WTC11 (cell line): ENCODE results near the gene PLTP.

Experiments
- CTCF ChIP-seq: fragments of 200-600 bp; IDR thresholded peaks from 2 replicates; pipeline ENCODE4 v1.8.0; 2022; ENCODE audit warnings: antibody characterized with exemption
- ELF4 ChIP-seq: sonication (generic); formaldehyde crosslinking; IDR thresholded peaks from 2 replicates; pipeline ENCODE4 v1.8.1; 2022; ENCODE audit warnings: low read depth, mild to moderate bottlenecking, moderate library complexity, missing genetic modification reagents
- ESRRA ChIP-seq: sonication (generic); formaldehyde crosslinking; IDR thresholded peaks from 2 replicates; pipeline ENCODE4 v1.8.1; 2022; ENCODE audit warnings: mild to moderate bottlenecking, missing genetic modification reagents, borderline replicate concordance
- FOXJ3 ChIP-seq: sonication (generic); formaldehyde crosslinking; IDR thresholded peaks from 2 replicates; pipeline ENCODE4 v1.9.0; 2021; ENCODE audit warnings: missing genetic modification reagents, mild to moderate bottlenecking, borderline replicate concordance
- MYBL2 ChIP-seq: sonication (generic); formaldehyde crosslinking; IDR thresholded peaks from 2 replicates; pipeline ENCODE4 v1.8.1; 2023; ENCODE audit warnings: mild to moderate bottlenecking, moderate library complexity, missing genetic modification reagents
- NFE2L1 ChIP-seq: sonication (generic); formaldehyde crosslinking; IDR thresholded peaks from 2 replicates; pipeline ENCODE4 v1.8.1; 2023; ENCODE audit warnings: missing genetic modification reagents
- PRDM15 ChIP-seq: sonication (generic); formaldehyde crosslinking; IDR thresholded peaks from 2 replicates; pipeline ENCODE4 v1.8.0; 2022; ENCODE audit warnings: missing genetic modification reagents
- SMAD3 ChIP-seq: sonication (generic); formaldehyde crosslinking; IDR thresholded peaks from 2 replicates; pipeline ENCODE4 v1.8.0; 2022; ENCODE audit warnings: missing genetic modification reagents, mild to moderate bottlenecking, borderline replicate concordance
- STAT6 ChIP-seq: sonication (generic); formaldehyde crosslinking; conservative IDR thresholded peaks from 2 replicates; pipeline ENCODE4 v1.8.1; 2023; ENCODE audit warnings: mild to moderate bottlenecking, low read depth, missing genetic modification reagents, moderate library complexity
- TEAD1 ChIP-seq: sonication (generic); formaldehyde crosslinking; IDR thresholded peaks from 2 replicates; pipeline ENCODE4 v1.8.0; 2022; ENCODE audit warnings: mild to moderate bottlenecking, missing genetic modification reagents
- ZNF317 ChIP-seq: sonication (generic); formaldehyde crosslinking; IDR thresholded peaks from 2 replicates; pipeline ENCODE4 v1.8.1; 2023; ENCODE audit warnings: low read depth, mild to moderate bottlenecking, moderate library complexity, missing genetic modification reagents, borderline replicate concordance
- ZNF512 ChIP-seq: sonication (generic); formaldehyde crosslinking; IDR thresholded peaks from 2 replicates; pipeline ENCODE4 v1.8.1; 2022; ENCODE audit warnings: missing genetic modification reagents, borderline replicate concordance
- TF ChIP-seq, protein P1 (sequence below): sonication (generic); formaldehyde crosslinking; conservative IDR thresholded peaks from 2 replicates; pipeline ENCODE4 v1.8.1; 2022; ENCODE audit warnings: mild to moderate bottlenecking, missing genetic modification reagents
- TF ChIP-seq, protein P2 (sequence below): sonication (generic); formaldehyde crosslinking; IDR thresholded peaks from 2 replicates; pipeline ENCODE4 v1.8.0; 2022; ENCODE audit warnings: mild to moderate bottlenecking, missing genetic modification reagents

DNA sequence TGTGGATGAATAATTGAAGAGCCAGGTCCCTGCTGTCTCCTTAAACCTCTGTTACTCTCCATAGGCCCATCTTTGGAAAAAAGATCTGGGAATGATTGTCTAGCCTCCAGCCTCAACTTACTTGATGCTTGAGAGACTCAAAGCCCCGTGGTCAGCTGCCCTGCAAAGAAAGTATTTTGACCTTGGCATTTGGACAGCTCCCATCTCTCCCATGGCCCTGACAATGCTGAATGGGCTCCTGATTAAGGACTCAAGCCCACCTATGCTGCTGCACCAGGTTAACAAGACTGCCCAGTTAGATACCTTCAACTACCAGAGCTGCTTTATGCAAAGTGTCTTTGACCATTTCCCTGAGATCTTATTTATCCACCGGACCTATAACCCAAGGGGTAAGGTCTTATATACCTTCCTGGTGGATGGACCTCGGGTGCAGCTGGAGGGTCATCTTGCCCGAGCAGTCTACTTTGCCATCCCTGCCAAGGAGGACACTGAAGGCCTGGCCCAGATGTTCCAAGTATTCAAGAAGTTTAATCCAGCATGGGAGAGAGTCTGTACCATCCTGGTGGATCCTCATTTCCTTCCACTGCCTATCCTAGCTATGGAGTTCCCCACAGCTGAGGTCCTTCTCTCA lies 29.4 kb downstream of the PLTP start:
- no peak for TF ChIP-seq ELF4
- no peak for TF ChIP-seq TEAD1 (CRISPR knock-in tag)
- TF ChIP-seq, protein P1, sequence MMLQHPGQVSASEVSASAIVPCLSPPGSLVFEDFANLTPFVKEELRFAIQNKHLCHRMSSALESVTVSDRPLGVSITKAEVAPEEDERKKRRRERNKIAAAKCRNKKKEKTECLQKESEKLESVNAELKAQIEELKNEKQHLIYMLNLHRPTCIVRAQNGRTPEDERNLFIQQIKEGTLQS (CRISPR knock-in tag): no peak
- no peak for TF ChIP-seq CTCF
- TF ChIP-seq PRDM15 (CRISPR knock-in tag): no peak
- no peak for TF ChIP-seq MYBL2 (CRISPR knock-in tag)
- no peak for TF ChIP-seq FOXJ3 (CRISPR knock-in tag)
- no peak for TF ChIP-seq ZNF512 (CRISPR knock-in tag)
- TF ChIP-seq, protein P2, sequence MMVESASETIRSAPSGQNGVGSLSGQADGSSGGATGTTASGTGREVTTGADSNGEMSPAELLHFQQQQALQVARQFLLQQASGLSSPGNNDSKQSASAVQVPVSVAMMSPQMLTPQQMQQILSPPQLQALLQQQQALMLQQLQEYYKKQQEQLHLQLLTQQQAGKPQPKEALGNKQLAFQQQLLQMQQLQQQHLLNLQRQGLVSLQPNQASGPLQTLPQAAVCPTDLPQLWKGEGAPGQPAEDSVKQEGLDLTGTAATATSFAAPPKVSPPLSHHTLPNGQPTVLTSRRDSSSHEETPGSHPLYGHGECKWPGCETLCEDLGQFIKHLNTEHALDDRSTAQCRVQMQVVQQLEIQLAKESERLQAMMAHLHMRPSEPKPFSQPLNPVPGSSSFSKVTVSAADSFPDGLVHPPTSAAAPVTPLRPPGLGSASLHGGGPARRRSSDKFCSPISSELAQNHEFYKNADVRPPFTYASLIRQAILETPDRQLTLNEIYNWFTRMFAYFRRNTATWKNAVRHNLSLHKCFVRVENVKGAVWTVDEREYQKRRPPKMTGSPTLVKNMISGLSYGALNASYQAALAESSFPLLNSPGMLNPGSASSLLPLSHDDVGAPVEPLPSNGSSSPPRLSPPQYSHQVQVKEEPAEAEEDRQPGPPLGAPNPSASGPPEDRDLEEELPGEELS (CRISPR knock-in tag): no peak
- TF ChIP-seq ZNF317 (CRISPR knock-in tag): no peak
- TF ChIP-seq ESRRA (CRISPR knock-in tag): no peak
- no peak for TF ChIP-seq NFE2L1 (CRISPR knock-in tag)
- TF ChIP-seq STAT6 (CRISPR knock-in tag): no peak
- no peak for TF ChIP-seq SMAD3 (CRISPR knock-in tag)
